NB4 (cell line): ENCODE results near the gene UTP11.

Experiments
- MYC ChIP-seq: IDR thresholded peaks from 2 replicates; pipeline ENCODE4 v1.6.1; 2011; ENCODE audit warnings: low read depth, low read length
- TF ChIP-seq, protein P1 (sequence below): IDR thresholded peaks from one replicate; pipeline ENCODE4 v1.5.1; 2012; ENCODE audit warnings: low read depth, low read length

DNA sequence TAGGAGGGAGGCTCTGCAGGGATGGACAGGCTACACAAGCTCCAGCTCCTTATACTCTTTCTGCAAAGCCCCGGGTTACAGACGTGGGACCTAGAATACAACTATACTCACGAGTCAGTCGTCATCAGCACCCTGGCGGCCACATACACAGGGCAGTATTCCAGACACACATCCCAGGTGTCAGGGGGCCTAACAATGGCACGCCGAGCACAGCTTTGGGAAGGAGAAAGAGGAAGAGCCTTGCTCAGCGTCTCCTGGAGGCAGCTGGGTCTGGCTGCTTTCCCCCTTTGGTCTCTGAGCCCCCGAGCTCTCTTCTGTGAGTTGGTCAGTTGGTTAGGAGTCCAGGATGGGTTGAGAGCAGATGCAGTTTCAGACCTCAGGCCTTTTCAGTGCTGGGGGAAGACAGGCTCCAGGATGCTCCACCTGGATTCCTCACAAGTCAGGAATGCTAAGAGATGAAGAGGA lies 38.6 kb downstream of the UTP11 start:
- TF ChIP-seq, protein P1, sequence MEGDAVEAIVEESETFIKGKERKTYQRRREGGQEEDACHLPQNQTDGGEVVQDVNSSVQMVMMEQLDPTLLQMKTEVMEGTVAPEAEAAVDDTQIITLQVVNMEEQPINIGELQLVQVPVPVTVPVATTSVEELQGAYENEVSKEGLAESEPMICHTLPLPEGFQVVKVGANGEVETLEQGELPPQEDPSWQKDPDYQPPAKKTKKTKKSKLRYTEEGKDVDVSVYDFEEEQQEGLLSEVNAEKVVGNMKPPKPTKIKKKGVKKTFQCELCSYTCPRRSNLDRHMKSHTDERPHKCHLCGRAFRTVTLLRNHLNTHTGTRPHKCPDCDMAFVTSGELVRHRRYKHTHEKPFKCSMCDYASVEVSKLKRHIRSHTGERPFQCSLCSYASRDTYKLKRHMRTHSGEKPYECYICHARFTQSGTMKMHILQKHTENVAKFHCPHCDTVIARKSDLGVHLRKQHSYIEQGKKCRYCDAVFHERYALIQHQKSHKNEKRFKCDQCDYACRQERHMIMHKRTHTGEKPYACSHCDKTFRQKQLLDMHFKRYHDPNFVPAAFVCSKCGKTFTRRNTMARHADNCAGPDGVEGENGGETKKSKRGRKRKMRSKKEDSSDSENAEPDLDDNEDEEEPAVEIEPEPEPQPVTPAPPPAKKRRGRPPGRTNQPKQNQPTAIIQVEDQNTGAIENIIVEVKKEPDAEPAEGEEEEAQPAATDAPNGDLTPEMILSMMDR, result no peak
- no peak for TF ChIP-seq MYC
